GM18517 (cell line): ENCODE measurements around the gene VEZF1.
A peak's percentile ranks its signal among the peaks of the same experiment; 100 is the strongest.

ENCODE experiments used
- ATAC-seq: cut with Tn5 transposase; IDR thresholded peaks from one replicate; pipeline ENCODE4 v1.9.1; 2021; ENCODE audit warnings: mild to moderate bottlenecking, moderate library complexity; ENCODE audit not compliant: unreplicated experiment

Gene VEZF1

GRCh38 chr17:57953219-57953618 lies 34.8 kb downstream of the VEZF1 start:
- no peak for ATAC-seq

DNA sequence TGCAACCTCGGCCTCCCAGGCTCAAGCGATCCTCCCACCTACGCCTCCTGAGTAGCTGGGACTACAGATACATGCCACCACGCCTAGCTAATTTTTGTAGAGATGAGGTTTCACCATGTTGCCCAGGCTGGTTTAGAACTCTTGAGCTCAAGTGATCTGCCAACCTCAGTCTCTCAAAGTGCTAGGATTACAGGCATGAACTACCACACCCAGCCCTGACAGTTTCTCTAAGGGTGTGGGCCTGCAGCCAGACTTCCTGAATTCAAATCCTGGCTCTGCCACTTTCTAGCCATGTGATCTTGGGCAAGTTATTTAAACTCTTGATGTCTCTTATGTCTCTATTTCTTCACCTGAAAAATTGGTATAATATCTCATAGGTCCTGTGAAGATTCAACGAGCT lies 38.4 kb downstream of the VEZF1 start:
- no peak for ATAC-seq

DNA sequence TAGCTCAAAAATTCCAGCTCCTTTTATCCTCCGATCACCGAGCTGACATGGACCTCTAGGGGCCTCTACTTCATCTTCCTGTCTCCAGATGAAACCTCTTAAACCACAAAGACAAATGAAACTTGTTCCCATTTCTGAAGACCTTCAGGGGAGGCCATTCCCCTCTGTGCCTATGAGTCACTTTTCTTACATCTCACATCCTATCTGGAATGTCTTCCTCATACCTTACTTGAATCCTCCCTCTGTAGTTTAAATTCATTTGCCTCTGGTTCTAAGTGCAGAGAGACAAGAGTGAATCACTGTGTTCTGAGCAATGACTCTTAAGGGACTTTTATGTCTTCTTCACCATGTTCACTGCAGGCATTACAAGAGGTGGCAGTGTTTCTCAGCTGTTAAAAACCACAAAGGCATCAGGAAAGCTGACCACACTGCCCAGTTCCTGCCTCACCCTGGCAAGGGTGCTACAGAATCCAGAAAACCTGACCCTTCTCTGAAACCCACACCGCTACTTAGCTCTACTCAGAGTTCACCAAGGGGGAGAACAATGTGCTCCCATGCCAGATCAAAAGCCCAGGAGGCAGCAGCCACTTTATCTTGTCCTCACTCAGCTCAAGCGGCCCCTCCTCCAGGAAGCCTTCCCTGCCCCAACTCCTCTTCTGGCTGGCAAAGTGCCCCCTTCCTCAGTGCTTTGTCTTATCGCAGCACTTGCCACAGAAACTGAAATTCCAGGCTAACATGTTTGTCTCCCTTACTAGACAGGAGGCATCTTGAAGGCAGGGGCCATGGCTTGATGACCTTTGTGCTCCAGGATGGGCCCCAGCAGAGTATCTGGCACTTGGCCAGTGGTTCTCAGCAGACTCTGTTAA lies 39.3 kb downstream of the VEZF1 start:
- no peak for ATAC-seq

GRCh38 chr17:57948169-57948554 lies 39.9 kb downstream of the VEZF1 start:
- no peak for ATAC-seq

DNA sequence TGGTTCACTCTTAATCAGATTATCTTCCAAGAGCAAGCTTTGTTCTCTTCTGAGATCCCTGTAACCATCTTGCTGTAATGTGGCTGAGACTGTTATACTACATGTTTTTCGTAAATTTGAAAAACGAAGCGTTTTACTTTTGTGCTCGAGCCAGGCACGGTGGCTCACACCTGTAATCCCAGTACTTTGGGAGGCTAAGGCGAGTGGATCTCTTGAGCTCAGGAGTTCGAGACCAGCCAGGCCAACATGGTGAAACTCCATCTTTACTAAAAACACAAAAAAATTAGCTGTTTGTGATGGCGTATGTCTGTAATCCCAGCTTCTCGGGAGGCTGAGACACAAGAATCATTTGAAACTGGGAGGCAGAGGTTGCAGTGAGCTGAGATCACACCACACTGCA lies 40.7 kb downstream of the VEZF1 start:
- ATAC-seq: no peak

- peak; percentile 81 for ATAC-seq
Measured at GRCh38 chr17:57946798-57947358, 41.2 kb downstream of the VEZF1 start.

DNA sequence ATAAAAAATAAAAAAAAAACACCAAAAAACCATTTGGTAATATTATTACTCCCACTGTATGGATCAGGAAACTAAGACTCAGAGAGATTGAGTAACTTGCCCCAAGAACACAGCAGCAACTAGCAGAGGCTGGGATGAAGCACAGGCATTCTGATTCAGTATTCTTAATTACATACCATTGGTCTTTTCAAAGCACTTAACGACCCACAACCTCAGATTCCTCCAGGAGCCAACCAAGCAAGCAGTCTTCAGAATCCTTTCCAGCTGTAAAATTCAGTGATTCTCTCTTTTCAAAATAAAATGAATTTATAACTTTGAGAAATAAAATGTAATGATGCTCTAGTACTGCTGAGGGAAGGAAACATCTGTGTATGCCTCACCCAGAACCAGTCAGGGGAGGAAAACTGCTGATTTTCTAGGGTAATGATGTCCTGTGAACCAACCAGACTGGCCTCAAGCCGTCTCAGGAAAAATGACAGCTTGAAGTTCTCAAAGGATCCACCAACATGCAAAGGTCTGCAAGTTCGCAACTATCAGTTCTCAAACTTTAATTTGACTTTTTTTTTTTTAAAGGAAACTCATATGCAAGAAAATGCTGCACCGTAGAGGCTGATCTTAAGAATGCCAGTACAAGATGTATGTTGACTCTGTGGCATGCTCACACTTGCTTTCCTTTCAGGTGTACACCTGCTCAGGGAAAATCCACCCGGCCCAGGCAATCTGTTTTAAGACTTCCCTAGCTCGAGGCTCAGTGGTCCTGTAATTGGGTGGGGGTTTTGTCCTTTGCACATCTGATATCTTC lies 41.9 kb downstream of the VEZF1 start:
- ATAC-seq: peak; percentile 20

DNA sequence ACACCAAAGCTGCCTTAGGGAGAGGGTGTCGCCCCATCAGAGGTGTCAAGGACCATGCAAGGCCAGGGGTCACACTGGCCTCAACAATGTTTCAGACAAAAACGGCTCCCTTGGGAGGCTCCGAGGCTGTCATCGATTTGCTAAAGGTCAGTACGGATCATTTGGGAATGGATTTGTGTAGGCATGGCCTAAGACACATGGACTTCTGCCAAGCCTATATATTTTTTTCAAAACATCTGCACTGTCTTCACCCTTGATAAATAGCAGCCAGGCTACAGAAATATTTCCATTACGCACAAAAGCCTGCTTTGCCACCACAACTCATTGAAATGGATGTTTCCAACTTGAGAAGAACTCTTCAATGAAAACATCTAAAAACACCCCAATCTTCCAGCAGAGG lies 43.1 kb downstream of the VEZF1 start:
- ATAC-seq: no peak

DNA sequence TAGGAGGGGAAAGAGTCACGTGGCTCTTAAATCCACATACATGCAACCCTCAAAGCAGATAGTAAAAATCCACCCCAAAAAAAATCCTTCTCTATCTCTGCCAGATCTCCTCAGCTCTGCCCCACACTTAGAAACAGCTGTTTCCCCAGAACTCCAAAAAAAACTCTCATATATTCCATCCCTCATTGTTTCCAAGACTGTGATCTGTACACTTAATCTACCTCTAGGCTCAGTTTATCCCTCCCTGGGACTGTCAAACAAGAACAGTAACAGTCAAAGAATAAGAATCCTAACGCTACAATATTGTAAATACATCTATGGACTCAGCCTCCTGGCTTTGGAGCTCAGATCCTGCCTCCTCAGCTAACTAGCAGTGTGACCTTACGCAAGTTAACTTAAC lies 44.4 kb downstream of the VEZF1 start:
- no peak for ATAC-seq

DNA sequence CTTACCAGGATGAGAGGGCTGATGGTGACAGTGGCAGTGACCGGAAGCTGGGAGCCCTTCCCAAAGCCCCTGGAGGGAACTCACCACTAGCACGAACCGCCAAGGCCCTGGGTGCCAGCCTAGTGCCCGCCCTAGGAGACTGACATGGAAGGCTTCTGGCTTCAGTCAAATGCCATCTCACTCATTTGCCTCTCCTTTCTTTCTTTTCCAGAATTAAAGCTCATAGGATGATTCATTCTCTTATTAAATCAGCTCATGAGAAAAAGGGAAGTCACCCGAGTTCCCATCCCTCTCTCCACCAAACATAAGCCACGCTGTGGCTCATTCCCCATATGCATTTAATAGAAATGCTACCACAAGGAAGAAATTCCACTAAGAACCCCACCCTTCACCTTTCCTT lies 44.9 kb downstream of the VEZF1 start:
- ATAC-seq: no peak

GRCh38 chr17:57941384-57942370 lies 46.4 kb downstream of the VEZF1 start:
- no peak for ATAC-seq

DNA sequence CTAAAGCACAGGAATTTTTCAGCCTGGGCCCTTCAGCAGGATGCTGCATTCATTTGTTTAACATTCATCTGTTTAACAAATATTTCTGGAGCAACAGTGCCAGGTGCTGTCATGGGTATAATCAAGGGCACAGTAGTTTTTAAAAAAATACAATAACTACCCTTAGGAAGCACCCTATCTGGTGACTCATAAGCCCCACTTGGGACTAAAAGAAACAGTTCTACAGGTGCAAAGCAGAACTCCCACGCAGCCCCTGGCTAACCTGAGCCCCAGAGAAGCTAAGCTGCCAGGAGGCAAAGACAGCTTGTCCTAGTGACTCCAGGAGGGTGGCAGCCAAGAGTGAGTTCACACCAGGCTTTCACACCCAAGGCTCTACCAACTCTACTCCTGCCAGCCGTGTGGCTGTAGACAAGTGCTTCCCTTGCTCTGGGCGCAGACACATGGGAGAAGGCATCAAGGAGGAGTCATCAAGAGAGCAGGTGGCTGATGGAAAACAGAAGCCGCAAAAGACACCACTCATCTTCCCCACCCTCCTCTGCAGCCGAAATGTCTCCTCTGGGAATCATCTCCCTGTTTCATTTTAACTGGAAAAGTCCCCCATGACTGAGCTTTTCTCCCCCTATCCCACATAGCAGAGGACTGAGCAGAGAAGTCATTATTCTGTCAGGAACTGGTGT lies 47.3 kb downstream of the VEZF1 start:
- ATAC-seq: peak; percentile 48

DNA sequence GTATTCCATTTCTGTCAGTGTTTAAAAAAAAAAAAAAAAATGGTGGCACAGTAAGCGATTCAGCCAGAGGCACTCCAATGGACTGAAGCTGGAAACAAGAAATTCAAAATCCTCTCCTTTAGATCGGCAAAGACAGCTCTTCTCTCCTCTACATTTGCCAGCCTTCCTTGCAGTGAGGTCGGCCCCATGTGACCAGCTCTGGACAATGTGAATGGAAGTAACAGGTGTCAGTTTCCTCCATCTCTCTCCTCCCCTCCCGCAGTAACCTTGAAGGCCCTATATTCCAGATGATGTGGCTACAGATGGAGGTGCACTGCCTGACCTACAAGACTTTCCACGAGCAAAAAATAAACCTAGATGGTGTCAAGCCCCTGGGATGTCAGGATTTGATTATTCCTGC lies 47.8 kb downstream of the VEZF1 start:
- ATAC-seq: peak; percentile 11

- peak; percentile 63 for ATAC-seq
Measured at GRCh38 chr17:57939797-57940196, 48.3 kb downstream of the VEZF1 start.

DNA sequence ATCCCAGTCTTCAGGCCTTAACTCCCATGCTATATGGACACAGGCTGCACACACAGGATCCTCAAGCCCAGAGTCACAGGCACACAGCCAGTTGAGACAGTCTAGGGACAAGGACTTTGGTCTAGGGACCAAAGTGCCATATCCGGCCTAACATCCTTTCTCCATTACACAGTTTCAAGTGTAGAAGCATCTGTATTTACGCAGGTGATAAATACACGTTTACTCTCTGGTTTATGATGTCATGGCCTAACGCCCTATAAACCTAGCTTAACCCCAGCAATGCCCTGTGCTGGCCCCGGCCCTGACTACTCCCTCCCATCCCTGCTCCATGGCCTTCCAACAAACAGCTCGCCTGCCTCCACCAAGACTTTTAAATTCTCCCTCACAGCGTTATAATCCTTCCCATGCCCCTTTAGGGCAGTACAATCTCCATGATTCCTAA lies 50.0 kb downstream of the VEZF1 start:
- no peak for ATAC-seq

DNA sequence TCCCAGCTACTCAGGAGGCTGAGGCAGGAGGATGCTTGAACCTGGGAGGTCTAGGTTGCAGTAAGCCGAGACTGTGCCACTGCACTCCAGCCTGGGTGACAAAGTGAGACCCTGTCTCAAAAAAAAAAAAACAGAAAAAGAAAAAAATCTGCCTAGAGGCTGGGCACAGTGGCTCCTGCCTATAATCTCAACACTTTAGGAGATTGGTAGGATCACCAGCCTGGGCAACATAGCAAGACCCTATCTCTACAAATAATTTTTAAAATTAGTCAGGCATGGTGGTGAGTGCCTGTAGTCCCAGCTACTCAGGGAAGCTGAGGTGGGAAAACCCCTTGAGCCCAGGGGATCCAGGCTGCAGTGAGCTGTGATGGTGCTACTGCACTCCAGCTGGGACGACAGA lies 50.6 kb downstream of the VEZF1 start:
- no peak for ATAC-seq

DNA sequence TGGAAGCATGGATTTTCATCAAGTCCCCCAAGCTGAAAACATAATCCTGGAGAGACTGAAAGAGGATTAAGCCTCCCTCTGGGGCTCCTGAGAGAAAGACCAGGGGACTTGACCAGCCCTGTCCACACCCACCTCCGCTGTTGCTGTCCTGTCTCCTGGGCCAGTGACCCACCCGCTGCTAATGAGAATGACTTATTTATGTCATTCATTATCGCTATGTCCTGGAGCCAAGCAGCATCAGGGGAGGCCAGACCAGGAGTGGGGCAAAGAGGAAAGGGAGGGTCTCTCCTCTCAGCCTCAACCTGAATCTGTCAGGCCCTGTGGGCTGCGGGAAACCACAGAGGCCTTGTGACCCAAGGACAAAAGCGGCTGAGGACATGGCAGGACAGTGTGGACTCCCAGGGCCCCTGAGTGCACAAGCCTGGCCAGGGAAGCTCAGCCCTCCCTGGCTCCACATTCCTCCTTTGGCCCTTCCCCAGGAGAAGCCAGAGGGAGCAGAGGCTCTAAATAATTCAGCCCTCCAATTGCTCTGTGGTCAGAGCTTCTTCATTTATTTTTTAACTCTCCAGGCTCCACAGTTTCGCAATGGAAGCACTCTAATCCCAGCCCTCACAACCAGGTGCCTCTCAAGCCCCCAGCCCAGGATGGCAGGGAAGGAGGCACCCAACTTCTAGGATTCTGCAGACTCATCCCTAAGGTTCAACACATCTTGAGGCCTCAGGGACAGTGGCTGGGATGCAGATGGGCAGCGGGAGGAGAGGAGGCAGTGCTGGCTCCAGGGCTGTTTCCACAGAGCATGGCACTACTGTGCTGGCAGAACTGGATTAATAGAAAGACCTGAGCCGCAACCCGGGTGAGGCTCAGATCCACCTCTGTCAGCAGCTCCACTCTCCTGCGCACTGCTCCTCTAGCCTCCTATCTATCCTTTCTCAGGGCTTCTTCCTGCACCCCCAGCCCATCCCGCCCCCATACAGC lies 51.9 kb downstream of the VEZF1 start:
- ATAC-seq: no peak

GRCh38 chr17:57931488-57932137 lies 56.4 kb downstream of the VEZF1 start:
- no peak for ATAC-seq
